IPS-18a (cell line): ENCODE data around the gene MUC20.
"Not testable (repeated sequence)": the region's sequence is repeated elsewhere in the genome, so short reads cannot be mapped to it uniquely, and the experiment has no call there.

ENCODE experiments used
- H3K27ac ChIP-seq: one replicate; pipeline ENCODE4 v1.5.1; 2013; ENCODE audit warnings: low read length
- H3K27me3 ChIP-seq: one replicate; pipeline ENCODE4 v1.6.1; 2013; ENCODE audit warnings: mild to moderate bottlenecking, low read length; ENCODE audit not compliant: control insufficient read depth, insufficient read depth
- H3K36me3 ChIP-seq: one replicate; pipeline ENCODE4 v1.6.1; 2013; ENCODE audit warnings: low read depth, low read length; ENCODE audit not compliant: control insufficient read depth
- H3K4me1 ChIP-seq: one replicate; pipeline ENCODE4 v1.6.1; 2013; ENCODE audit warnings: low read depth, low read length; ENCODE audit not compliant: control insufficient read depth
- H3K4me3 ChIP-seq: one replicate; pipeline ENCODE4 v1.5.1; 2013; ENCODE audit warnings: low read length
- H3K9ac ChIP-seq: one replicate; pipeline ENCODE4 v1.6.1; 2013; ENCODE audit warnings: mild to moderate bottlenecking, low read length, moderate library complexity
- H3K9me3 ChIP-seq: one replicate; pipeline ENCODE4 v1.6.1; 2013; ENCODE audit warnings: low read depth, low read length; ENCODE audit not compliant: control insufficient read depth

Gene MUC20

GRCh38 chr3:195763843-195764825 lies 43.4 kb downstream of the MUC20 start:
- H3K9ac ChIP-seq: no peak overlapping the region
- no peak overlapping the region for H3K4me3 ChIP-seq
- no peaks in the 10 kb centered on the region for H3K4me1 ChIP-seq
- H3K27ac ChIP-seq: no peak overlapping the region
- no peaks in the 10 kb centered on the region for H3K27me3 ChIP-seq
- no peaks in the 10 kb centered on the region for H3K9me3 ChIP-seq
- no peaks in the 10 kb centered on the region for H3K36me3 ChIP-seq

- no peak overlapping the region for H3K27ac ChIP-seq
- no peak overlapping the region for H3K9ac ChIP-seq
- no peak overlapping the region for H3K4me3 ChIP-seq
- H3K4me1 ChIP-seq: no peaks in the 10 kb centered on the region
- no peaks in the 10 kb centered on the region for H3K36me3 ChIP-seq
- no peaks in the 10 kb centered on the region for H3K27me3 ChIP-seq
- no peaks in the 10 kb centered on the region for H3K9me3 ChIP-seq
These were observed 44.4 kb downstream of the MUC20 start for GRCh38 chr3:195764961-195765706.

- no peaks in the 10 kb centered on the region for H3K4me1 ChIP-seq
- no peaks in the 10 kb centered on the region for H3K27me3 ChIP-seq
- H3K4me3 ChIP-seq: no peak overlapping the region
- no peaks in the 10 kb centered on the region for H3K36me3 ChIP-seq
- H3K9me3 ChIP-seq: no peaks in the 10 kb centered on the region
- no peak overlapping the region for H3K9ac ChIP-seq
- H3K27ac ChIP-seq: no peak overlapping the region
These were observed 45.9 kb downstream of the MUC20 start for GRCh38 chr3:195766671-195767070.

GRCh38 chr3:195767792-195768191 lies 47.0 kb downstream of the MUC20 start:
- H3K27me3 ChIP-seq: no peaks in the 10 kb centered on the region
- no peak overlapping the region for H3K4me3 ChIP-seq
- H3K9ac ChIP-seq: no peak overlapping the region
- no peaks in the 10 kb centered on the region for H3K4me1 ChIP-seq
- H3K9me3 ChIP-seq: no peaks in the 10 kb centered on the region
- H3K27ac ChIP-seq: no peak overlapping the region
- no peaks in the 10 kb centered on the region for H3K36me3 ChIP-seq

- Histone ChIP-seq H3K27me3 (no peaks in the 10 kb centered on the region), H3K36me3 (no peaks in the 10 kb centered on the region), H3K27ac (no peak overlapping the region), H3K9me3 (no peaks in the 10 kb centered on the region), H3K9ac (no peak overlapping the region), H3K4me3 (no peak overlapping the region), H3K4me1 (no peaks in the 10 kb centered on the region)
These were observed 47.6 kb downstream of the MUC20 start for GRCh38 chr3:195768414-195768813.

GRCh38 chr3:195768831-195769303 lies 48.1 kb downstream of the MUC20 start:
- Histone ChIP-seq H3K9me3 (no peaks in the 10 kb centered on the region), H3K4me1 (no peaks in the 10 kb centered on the region), H3K36me3 (no peaks in the 10 kb centered on the region), H3K9ac (no peak overlapping the region), H3K27me3 (no peaks in the 10 kb centered on the region), H3K27ac (no peak overlapping the region), H3K4me3 (no peak overlapping the region)

GRCh38 chr3:195769551-195769950 lies 48.8 kb downstream of the MUC20 start:
- Histone ChIP-seq H3K36me3 (no peaks in the 10 kb centered on the region), H3K4me1 (no peaks in the 10 kb centered on the region), H3K27me3 (no peaks in the 10 kb centered on the region), H3K9ac (no peak overlapping the region), H3K4me3 (no peak overlapping the region), H3K9me3 (no peaks in the 10 kb centered on the region), H3K27ac (no peak overlapping the region)

GRCh38 chr3:195770081-195770840 lies 49.5 kb downstream of the MUC20 start:
- H3K27me3 ChIP-seq: no peaks in the 10 kb centered on the region
- no peak overlapping the region for H3K27ac ChIP-seq
- no peak overlapping the region for H3K9ac ChIP-seq
- H3K9me3 ChIP-seq: no peaks in the 10 kb centered on the region
- no peak overlapping the region for H3K4me3 ChIP-seq
- no peaks in the 10 kb centered on the region for H3K4me1 ChIP-seq
- H3K36me3 ChIP-seq: no peaks in the 10 kb centered on the region

- H3K4me3 ChIP-seq, H3K9me3 ChIP-seq, H3K36me3 ChIP-seq, H3K9ac ChIP-seq, H3K4me1 ChIP-seq, H3K27me3 ChIP-seq, H3K27ac ChIP-seq: not testable (repeated sequence)
These were observed 50.3 kb downstream of the MUC20 start for GRCh38 chr3:195770841-195771645.

- H3K36me3 ChIP-seq: no peaks in the 10 kb centered on the region
- no peak overlapping the region for H3K4me3 ChIP-seq
- H3K9ac ChIP-seq: no peak overlapping the region
- no peaks in the 10 kb centered on the region for H3K9me3 ChIP-seq
- H3K27me3 ChIP-seq: no peaks in the 10 kb centered on the region
- no peaks in the 10 kb centered on the region for H3K4me1 ChIP-seq
- H3K27ac ChIP-seq: no peak overlapping the region
These were observed 51.0 kb downstream of the MUC20 start for GRCh38 chr3:195771646-195772300.
